CD4-positive, CD25-positive, alpha-beta regulatory T cell (primary cell): ENCODE data around the gene ZNF302. TPM values are rescaled to one million over a fixed set of nuclear protein-coding genes. Genes with fewer than 3 reads are reported as not detected.

ENCODE experiments used
- ATAC-seq, 2 donors: fragments of 150-1000 bp; cut with Tn5 transposase; one replicate each; pipeline ENCODE4 v1.10.0; 2021; ENCODE audit warnings: low read depth in 2 of 2, moderate number of reproducible peaks in 2 of 2, moderate library complexity in 1 of 2
- DNase-seq, 3 donors: peaks; one replicate each; pipeline versions ENCODE4 v3.0.0 to v3.0.0-alpha.2; 2012 to 2022; ENCODE audit warnings: mixed read lengths in 1 of 3
- H3K27ac ChIP-seq: one replicate; pipeline ENCODE4 v1.7.0; 2013; ENCODE audit warnings: mild to moderate bottlenecking, low read length; ENCODE audit not compliant: insufficient read depth, poor library complexity, severe bottlenecking
- H3K27me3 ChIP-seq: one replicate; pipeline ENCODE4 v1.7.0; 2013; ENCODE audit warnings: low read length; ENCODE audit not compliant: control insufficient read depth, insufficient read depth
- H3K36me3 ChIP-seq: one replicate; pipeline ENCODE4 v1.7.0; 2013; ENCODE audit warnings: mild to moderate bottlenecking, low read length, moderate library complexity; ENCODE audit not compliant: control insufficient read depth, insufficient read depth
- H3K4me1 ChIP-seq: 2 replicates; pipeline ENCODE4 v1.7.0; 2013; ENCODE audit warnings: mild to moderate bottlenecking, low read length; ENCODE audit not compliant: insufficient read depth, control insufficient read depth, poor library complexity, severe bottlenecking
- H3K4me3 ChIP-seq: one replicate; pipeline ENCODE4 v1.7.0; 2013; ENCODE audit warnings: low read depth, mild to moderate bottlenecking, low read length, moderate library complexity
- H3K9me3 ChIP-seq, 2 experiments: 1 replicate in 1 of 2; 2 replicates in 1 of 2; pipeline ENCODE4 v1.7.0; 2013; ENCODE audit warnings: low read length in 2 of 2, mild to moderate bottlenecking in 1 of 2, moderate library complexity in 1 of 2; ENCODE audit not compliant: control insufficient read depth in 2 of 2
- H3K27ac Mint-ChIP-seq, 3 donors: one replicate each; pipeline ENCODE4 v1.8.0; 2020 to 2022; ENCODE audit warnings: mild to moderate bottlenecking in 3 of 3, mixed read lengths in 3 of 3, moderate library complexity in 2 of 3
- H3K27me3 Mint-ChIP-seq: one replicate; pipeline ENCODE4 v1.8.0; 2022; ENCODE audit warnings: mild to moderate bottlenecking, mixed read lengths
- H3K36me3 Mint-ChIP-seq: one replicate; pipeline ENCODE4 v1.8.0; 2020; ENCODE audit warnings: mixed read lengths
- H3K4me1 Mint-ChIP-seq, 4 donors: one replicate each; pipeline ENCODE4 v1.8.0; 2020 to 2022; ENCODE audit warnings: mixed read lengths in 4 of 4, mild to moderate bottlenecking in 1 of 4
- H3K4me3 Mint-ChIP-seq, 4 donors: one replicate each; pipeline ENCODE4 v1.8.0; 2020 to 2022; ENCODE audit warnings: mild to moderate bottlenecking in 4 of 4, mixed read lengths in 4 of 4, moderate library complexity in 3 of 4
- H3K9me3 Mint-ChIP-seq, 7 donors: one replicate each; pipeline ENCODE4 v1.8.0; 2020 to 2022; ENCODE audit warnings: mixed read lengths in 7 of 7, mild to moderate bottlenecking in 3 of 7, moderate library complexity in 2 of 7
- polyA plus RNA-seq, 4 donors: library from polyadenylated mRNA; unstranded; fragments of 300-500 nt; fragmentation: Illumina TruSeq; gene quantifications; one replicate each; pipeline ENCODE4 v1.2.3, GENCODE V29; 2021
- total RNA-seq: library from RNA; stranded (reverse); gene quantifications from one replicate; pipeline ENCODE4 v1.2.3, GENCODE V29; 2022

Gene ZNF302
- total RNA-seq: 14.6 TPM
- polyA plus RNA-seq: 10 to 100 TPM; 13.9 to 24.3 (median 16.7) TPM

- H3K36me3 Mint-ChIP-seq: peaks cover 30% of the 10 kb centered on the region
- ATAC-seq (peak; percentile 91 to 93), DNase-seq (peak; percentile 87 to 98 (median 93))
- Histone ChIP-seq H3K9me3 (peaks cover 21 to 25% of the 10 kb centered on the region in 2 experiments), H3K36me3 (peaks cover 32% of the 10 kb centered on the region), H3K4me1 (peaks cover 17% of the 10 kb centered on the region), H3K27ac (peak within 1 kb of the TSS; percentile 83), H3K4me3 (peak within 1 kb of the TSS; percentile 89), H3K27me3 (peaks cover 6% of the 10 kb centered on the region)
- H3K4me3 Mint-ChIP-seq: peak within 1 kb of the TSS; percentile 93 to 99 (median 97)
- peaks cover 3 to 30% (median 15%) of the 10 kb centered on the region in 7 donors for H3K9me3 Mint-ChIP-seq
- H3K27ac Mint-ChIP-seq: peak within 1 kb of the TSS; percentile 96 to 100 (median 97)
- H3K4me1 Mint-ChIP-seq: peaks cover 8 to 44% (median 23%) of the 10 kb centered on the region in 4 donors
- H3K27me3 Mint-ChIP-seq: peaks cover 23% of the 10 kb centered on the region
These were observed at the start of gene ZNF302 for GRCh38 chr19:34677386-34678084. Gene ZNF302 (plus strand): TSS chr19:34677678. CDS start chr19:34678805, 1,127 bp downstream.

- Mint-ChIP-seq H3K27me3 (no peaks in the 10 kb centered on the region), H3K4me1 (no peaks in the 10 kb centered on the region), H3K4me3 (no peak overlapping the region), H3K27ac (no peak overlapping the region), H3K9me3 (peaks cover 0 to 20% (median 5%) of the 10 kb centered on the region in 7 donors), H3K36me3 (peaks cover 11% of the 10 kb centered on the region)
- no peak for ATAC-seq
- H3K4me1 ChIP-seq: no peaks in the 10 kb centered on the region
- H3K4me3 ChIP-seq: no peak overlapping the region
- no peak for DNase-seq
- H3K27me3 ChIP-seq: no peaks in the 10 kb centered on the region
- H3K9me3 ChIP-seq: peaks cover 18 to 25% of the 10 kb centered on the region in 2 experiments
- no peaks in the 10 kb centered on the region for H3K36me3 ChIP-seq
- no peak overlapping the region for H3K27ac ChIP-seq
These were observed 43.7 kb upstream of the ZNF302 start for GRCh38 chr19:34633802-34634201.

GRCh38 chr19:34639491-34640085, 37.9 kb upstream of the ZNF302 start:
- Histone ChIP-seq H3K4me1 (no peaks in the 10 kb centered on the region), H3K4me3 (no peak overlapping the region), H3K27ac (no peak overlapping the region), H3K27me3 (no peaks in the 10 kb centered on the region), H3K36me3 (no peaks in the 10 kb centered on the region), H3K9me3 (peaks cover 13 to 18% of the 10 kb centered on the region in 2 experiments)
- Mint-ChIP-seq H3K27ac (no peak overlapping the region), H3K9me3 (peaks cover 0 to 10% (median 0%) of the 10 kb centered on the region in 7 donors), H3K36me3 (peaks cover 5% of the 10 kb centered on the region), H3K27me3 (no peaks in the 10 kb centered on the region), H3K4me3 (no peak overlapping the region), H3K4me1 (peaks cover 0 to 3% (median 0%) of the 10 kb centered on the region in 4 donors)
- peak in 1 of 2 donors; percentile 44 for ATAC-seq
- DNase-seq: peak; percentile 51 to 77 (median 69)

GRCh38 chr19:34642241-34642640, 35.2 kb upstream of the ZNF302 start:
- H3K4me3 Mint-ChIP-seq: no peak overlapping the region
- H3K27me3 ChIP-seq: no peaks in the 10 kb centered on the region
- peaks cover under 1% of the 10 kb centered on the region for H3K27me3 Mint-ChIP-seq
- no peak overlapping the region for H3K4me3 ChIP-seq
- ATAC-seq (no peak), DNase-seq (no peak)
- H3K9me3 Mint-ChIP-seq: no peaks in the 10 kb centered on the region
- no peaks in the 10 kb centered on the region for H3K9me3 ChIP-seq
- H3K4me1 ChIP-seq: no peaks in the 10 kb centered on the region
- no peaks in the 10 kb centered on the region for H3K36me3 ChIP-seq
- peaks cover 0 to 3% (median 0%) of the 10 kb centered on the region in 4 donors for H3K4me1 Mint-ChIP-seq
- no peak overlapping the region for H3K27ac ChIP-seq
- no peaks in the 10 kb centered on the region for H3K36me3 Mint-ChIP-seq
- H3K27ac Mint-ChIP-seq: no peak overlapping the region

GRCh38 chr19:34644991-34645461, 32.5 kb upstream of the ZNF302 start:
- no peak for DNase-seq
- Mint-ChIP-seq H3K36me3 (no peaks in the 10 kb centered on the region), H3K27me3 (peaks cover 8% of the 10 kb centered on the region), H3K4me3 (no peak overlapping the region), H3K4me1 (no peaks in the 10 kb centered on the region), H3K9me3 (no peaks in the 10 kb centered on the region), H3K27ac (no peak overlapping the region)
- H3K4me1 ChIP-seq: no peaks in the 10 kb centered on the region
- H3K27me3 ChIP-seq: no peaks in the 10 kb centered on the region
- H3K4me3 ChIP-seq: no peak overlapping the region
- H3K9me3 ChIP-seq: no peaks in the 10 kb centered on the region
- no peak for ATAC-seq
- H3K36me3 ChIP-seq: no peaks in the 10 kb centered on the region
- no peak overlapping the region for H3K27ac ChIP-seq

- no peaks in the 10 kb centered on the region for H3K9me3 Mint-ChIP-seq
- no peaks in the 10 kb centered on the region for H3K4me1 Mint-ChIP-seq
- no peaks in the 10 kb centered on the region for H3K27me3 ChIP-seq
- DNase-seq (no peak), ATAC-seq (no peak)
- H3K4me3 Mint-ChIP-seq: no peak overlapping the region
- no peaks in the 10 kb centered on the region for H3K36me3 Mint-ChIP-seq
- H3K4me1 ChIP-seq: no peaks in the 10 kb centered on the region
- H3K27me3 Mint-ChIP-seq: peaks cover 8% of the 10 kb centered on the region
- peak overlapping the region in 1 of 3 donors; percentile 67 for H3K27ac Mint-ChIP-seq
- no peaks in the 10 kb centered on the region for H3K9me3 ChIP-seq
- H3K27ac ChIP-seq: no peak overlapping the region
- no peak overlapping the region for H3K4me3 ChIP-seq
- no peaks in the 10 kb centered on the region for H3K36me3 ChIP-seq
These were observed 31.9 kb upstream of the ZNF302 start for GRCh38 chr19:34645551-34645950.

GRCh38 chr19:34649886-34650543, 27.5 kb upstream of the ZNF302 start:
- no peaks in the 10 kb centered on the region for H3K4me1 ChIP-seq
- Mint-ChIP-seq H3K4me1 (peaks cover 0 to 2% (median 0%) of the 10 kb centered on the region in 4 donors), H3K4me3 (no peak overlapping the region), H3K9me3 (peaks cover 0 to 9% (median 3%) of the 10 kb centered on the region in 7 donors), H3K27ac (no peak overlapping the region), H3K36me3 (no peaks in the 10 kb centered on the region), H3K27me3 (peaks cover 11% of the 10 kb centered on the region)
- DNase-seq (no peak), ATAC-seq (no peak)
- H3K27me3 ChIP-seq: no peaks in the 10 kb centered on the region
- no peak overlapping the region for H3K4me3 ChIP-seq
- H3K9me3 ChIP-seq: peaks cover 0 to 2% of the 10 kb centered on the region in 2 experiments
- no peaks in the 10 kb centered on the region for H3K36me3 ChIP-seq
- H3K27ac ChIP-seq: no peak overlapping the region
